Smooth muscle cell of the pulmonary artery (primary cell): Measurements from ENCODE around the gene CALML3. TPM values are rescaled to one million over a fixed set of nuclear protein-coding genes. Genes with fewer than 3 reads are reported as not detected.

Experiments used
- total RNA-seq: library from RNA; depleted of rRNA; stranded (reverse); fragments of >200 nt; gene quantifications from 2 replicates; pipeline ENCODE4 v1.2.3, GENCODE V29; 2014

The CALML3 gene
- total RNA-seq, result not detected in 2 replicates

DNA sequence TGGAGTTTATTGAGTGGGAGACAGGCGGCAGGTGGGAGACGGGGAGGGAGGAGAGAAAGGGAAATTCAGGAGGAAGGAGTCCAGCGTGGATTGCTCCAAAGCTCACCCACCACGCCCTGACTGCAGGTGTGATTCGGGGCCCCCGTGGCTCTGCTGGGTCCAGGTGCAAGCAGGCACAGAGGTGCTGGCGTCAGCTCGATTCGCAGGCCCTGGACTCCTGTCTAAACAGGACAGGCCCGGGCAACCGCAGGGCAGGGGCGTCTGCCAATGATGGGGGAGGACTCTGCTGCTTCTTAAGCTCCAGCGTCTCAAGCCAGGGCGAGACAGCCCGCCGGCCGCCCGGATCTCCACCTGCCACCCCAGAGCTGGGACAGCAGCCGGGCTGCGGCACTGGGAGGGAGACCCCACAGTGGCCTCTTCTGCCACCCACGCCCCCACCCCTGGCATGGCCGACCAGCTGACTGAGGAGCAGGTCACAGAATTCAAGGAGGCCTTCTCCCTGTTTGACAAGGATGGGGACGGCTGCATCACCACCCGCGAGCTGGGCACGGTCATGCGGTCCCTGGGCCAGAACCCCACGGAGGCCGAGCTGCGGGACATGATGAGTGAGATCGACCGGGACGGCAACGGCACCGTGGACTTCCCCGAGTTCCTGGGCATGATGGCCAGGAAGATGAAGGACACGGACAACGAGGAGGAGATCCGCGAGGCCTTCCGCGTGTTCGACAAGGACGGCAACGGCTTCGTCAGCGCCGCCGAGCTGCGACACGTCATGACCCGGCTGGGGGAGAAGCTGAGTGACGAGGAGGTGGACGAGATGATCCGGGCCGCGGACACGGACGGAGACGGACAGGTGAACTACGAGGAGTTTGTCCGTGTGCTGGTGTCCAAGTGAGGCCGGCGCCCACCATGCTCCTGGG is at the start of gene CALML3:
TSS of gene CALML3 (plus strand) at position 321 of the 920 bp plus-strand sequence. CDS start at position 446, 125 bp downstream.

DNA sequence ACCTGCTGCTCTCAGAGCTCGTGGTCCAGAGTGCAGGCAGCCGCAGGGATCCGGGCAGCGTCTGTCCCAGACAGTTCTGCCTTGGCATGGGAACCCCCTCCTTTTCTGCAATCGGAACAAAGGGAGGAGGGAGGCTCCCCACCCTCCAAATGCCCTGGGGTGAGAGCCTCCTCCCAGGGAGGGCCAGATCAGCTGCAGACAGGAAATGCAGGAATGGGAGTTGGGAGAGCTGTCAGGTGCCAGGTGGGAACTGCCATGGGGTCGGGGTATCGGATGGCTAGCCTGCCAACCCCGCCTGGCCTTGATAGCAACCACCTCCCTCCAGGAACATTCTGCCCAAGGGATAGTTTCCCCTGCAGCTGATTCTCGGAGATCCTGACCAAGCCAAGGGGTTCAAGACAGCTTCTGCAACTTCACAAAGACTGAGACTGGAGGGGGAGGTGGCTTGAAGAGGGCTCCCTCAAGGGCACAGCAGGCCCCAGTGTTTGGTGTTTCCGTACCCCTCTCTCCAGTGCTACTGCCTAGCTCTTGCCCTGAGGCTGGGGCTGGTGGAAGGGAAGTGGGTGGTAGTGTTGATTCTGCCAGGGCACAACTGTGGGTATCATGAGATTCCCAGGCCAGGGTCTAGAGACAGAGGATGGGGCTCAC is 25.1 kb upstream of the CALML3 start, which contains the start of gene CALML5:
TSS of gene CALML5 (minus strand) at position 78 of the 648 bp plus-strand sequence. CDS start 132 bp downstream, outside the sequence.

Other genes with a start within 250 kb of the CALML3 start
- gene UCN3, start 160.0 kb upstream of the CALML3 start, total RNA-seq, result not detected in 2 replicates
- not detected in 2 replicates for gene TUBAL3, start 120.1 kb upstream of the CALML3 start, total RNA-seq
- 21.6 and 21.9 TPM in 2 replicates for gene NET1, start 112.4 kb upstream of the CALML3 start, total RNA-seq
- not detected in 2 replicates for gene CALML5, start 25.4 kb upstream of the CALML3 start, total RNA-seq
- 7.6 and 14.5 TPM in 2 replicates for gene ASB13, start 141.6 kb downstream of the CALML3 start, total RNA-seq
- gene TASOR2, start 159.9 kb downstream of the CALML3 start, total RNA-seq, result 76.9 and 80.9 TPM in 2 replicates